Panc1 (cell line): ENCODE measurements around the gene CUX1. TPM values are rescaled to one million over a fixed set of nuclear protein-coding genes. Genes with fewer than 3 reads are reported as not detected.

ENCODE experiments used
- ATAC-seq: fragments of 200-7000 bp; cut with Tn5 transposase; 2 replicates; pipeline ENCODE4 v1.9.1; 2020; ENCODE audit warnings: mild to moderate bottlenecking, moderate library complexity
- BruUV-seq: library from RNA; stranded (reverse); fragments of 400-500 nt; replicated peaks from 2 replicates; lab custom pipeline; 2021; lab: Mats Ljungman, UMichigan
- CTCF ChIA-PET: fragments of 300-600 bp; sonication (Branson Sonifier 250); formaldehyde crosslinking; loops from one replicate; lab custom pipeline; 2022; ENCODE audit warnings: antibody characterized with exemption; lab: Charles Lee
- POLR2A ChIA-PET: fragments of 300-600 bp; sonication (Branson Sonifier 250); formaldehyde crosslinking; loops from one replicate; lab custom pipeline; 2022; ENCODE audit warnings: antibody characterized with exemption; lab: Charles Lee
- DNase-seq: peaks from one replicate; pipeline ENCODE4 v3.0.0-alpha.2; 2010; ENCODE audit warnings: low read depth, low spot score
- H3K27ac ChIP-seq: 2 replicates; pipeline ENCODE4 v1.5.1; 2011; ENCODE audit warnings: mild to moderate bottlenecking, low read length, inconsistent platforms
- H3K27me3 ChIP-seq: fragments of 200-500 bp; sonication (Bioruptor generic); 2 replicates; pipeline ENCODE4 v1.6.0; 2014; ENCODE audit warnings: low read length, inconsistent platforms; ENCODE audit not compliant: control insufficient read depth, insufficient read depth
- H3K36me3 ChIP-seq: fragments of 200-500 bp; sonication (Bioruptor generic); 2 replicates; pipeline ENCODE4 v1.5.1; 2014; ENCODE audit warnings: inconsistent platforms, mild to moderate bottlenecking, low read length, moderate library complexity; ENCODE audit not compliant: control insufficient read depth, insufficient read depth
- H3K4me1 ChIP-seq: 2 replicates; pipeline ENCODE4 v1.5.1; 2011; ENCODE audit warnings: inconsistent platforms, mild to moderate bottlenecking, low read length, moderate library complexity; ENCODE audit not compliant: control insufficient read depth, insufficient read depth
- H3K4me3 ChIP-seq, 2 experiments: 2 replicates each; pipeline ENCODE4 v1.5.1; 2011 to 2012; ENCODE audit warnings: low read depth in 2 of 2, low read length in 2 of 2, mild to moderate bottlenecking in 2 of 2, inconsistent platforms in 1 of 2, moderate library complexity in 1 of 2
- H3K9me3 ChIP-seq: fragments of 200-500 bp; sonication (Bioruptor generic); 2 replicates; pipeline ENCODE4 v1.5.1; 2014; ENCODE audit warnings: low read depth, mild to moderate bottlenecking, inconsistent platforms, low read length, moderate library complexity; ENCODE audit not compliant: control insufficient read depth, insufficient read depth
- POLR2AphosphoS5 ChIP-seq: IDR thresholded peaks from 2 replicates; pipeline ENCODE4 v1.6.1; 2012; ENCODE audit warnings: mild to moderate bottlenecking, low read depth, low read length, moderate library complexity
- SIN3A ChIP-seq: IDR thresholded peaks from 2 replicates; pipeline ENCODE4 v1.6.1; 2012; ENCODE audit warnings: low read depth, mild to moderate bottlenecking, low read length, moderate library complexity, borderline replicate concordance; ENCODE audit not compliant: insufficient read depth
- TCF7L2 ChIP-seq: IDR thresholded peaks from 2 replicates; pipeline ENCODE4 v1.6.1; 2011; ENCODE audit warnings: mild to moderate bottlenecking, low read depth, low read length, inconsistent platforms
- in situ Hi-C: cut with HindIII; loops from 2 replicates; pipeline ENCODE4 v1.10.0; 2016; ENCODE audit warnings: low sequenced_read_pairs, low pct_unique_long_range_greater_than_20kb
- intact Hi-C: fragments of 100-400 bp; cut with micrococcal nuclease; formaldehyde crosslinking; loops from one replicate; pipeline ENCODE4 v1.10.0; 2022; ENCODE audit not compliant: unreplicated experiment
- total RNA-seq: library from RNA; stranded (reverse); gene quantifications from one replicate; pipeline ENCODE4 v1.2.1, GENCODE V29; 2021; ENCODE audit not compliant: unreplicated experiment
- TF ChIP-seq, protein P1 (sequence below): fragments of 450-650 bp; IDR thresholded peaks from 2 replicates; pipeline ENCODE4 v1.5.1; 2017; ENCODE audit warnings: mild to moderate bottlenecking
- TF ChIP-seq, protein P2 (sequence below), 2 experiments: IDR thresholded peaks; 2 replicates each; pipeline ENCODE4 v1.6.1; 2011 to 2012; ENCODE audit warnings: low read depth in 2 of 2, control low read depth in 1 of 2, low read length in 1 of 2, mild to moderate bottlenecking in 1 of 2, moderate library complexity in 1 of 2; ENCODE audit not compliant: insufficient read depth in 1 of 2

Gene CUX1
- total RNA-seq, 1 experiment from 2014 or later: 50.9 TPM

DNA sequence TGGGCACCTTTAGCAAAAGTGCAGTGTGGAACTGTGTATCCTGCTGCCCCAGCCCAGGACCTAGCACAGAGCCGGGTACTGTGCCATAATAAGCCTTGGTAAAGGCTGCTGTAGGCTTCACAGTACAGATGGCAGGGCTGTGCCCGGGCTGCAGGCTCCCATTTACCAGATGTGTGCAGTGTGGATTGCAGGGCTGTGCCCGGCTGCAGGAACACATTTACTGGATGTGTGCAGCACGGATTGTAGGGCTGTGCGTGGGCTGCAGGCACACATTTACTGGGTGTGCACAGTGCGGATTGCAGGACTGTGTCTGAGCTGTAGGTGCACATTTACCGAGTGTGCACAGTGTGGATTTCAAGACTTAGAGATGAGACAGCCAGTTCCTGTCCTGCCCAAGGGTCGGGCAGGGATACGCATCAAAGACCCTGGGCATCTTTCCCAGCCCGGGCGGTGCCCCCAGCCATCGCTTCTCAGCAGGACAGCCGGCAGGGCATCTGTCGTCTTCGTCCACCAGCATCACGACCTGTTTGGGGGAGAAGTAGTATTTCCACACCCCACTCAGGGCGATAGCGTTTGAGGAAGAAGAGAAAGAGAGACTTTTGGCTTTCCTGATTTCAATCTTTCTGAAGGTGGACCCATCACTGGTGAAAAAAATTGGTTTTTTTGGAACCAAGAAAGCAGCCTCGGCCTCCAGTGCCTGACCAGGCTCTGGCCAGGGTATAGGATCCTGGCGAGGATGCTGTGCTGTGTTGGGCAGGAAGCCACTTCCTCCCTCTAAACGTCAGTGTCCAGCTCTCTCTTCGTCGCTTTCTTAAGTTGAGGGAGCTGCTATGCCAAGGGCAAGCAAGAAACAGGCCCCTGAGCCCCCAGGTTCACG lies 180.8 kb downstream of the CUX1 start:
- no peaks in the 10 kb centered on the region for H3K36me3 ChIP-seq
- TF ChIP-seq SIN3A: no peak
- TF ChIP-seq, protein P1, sequence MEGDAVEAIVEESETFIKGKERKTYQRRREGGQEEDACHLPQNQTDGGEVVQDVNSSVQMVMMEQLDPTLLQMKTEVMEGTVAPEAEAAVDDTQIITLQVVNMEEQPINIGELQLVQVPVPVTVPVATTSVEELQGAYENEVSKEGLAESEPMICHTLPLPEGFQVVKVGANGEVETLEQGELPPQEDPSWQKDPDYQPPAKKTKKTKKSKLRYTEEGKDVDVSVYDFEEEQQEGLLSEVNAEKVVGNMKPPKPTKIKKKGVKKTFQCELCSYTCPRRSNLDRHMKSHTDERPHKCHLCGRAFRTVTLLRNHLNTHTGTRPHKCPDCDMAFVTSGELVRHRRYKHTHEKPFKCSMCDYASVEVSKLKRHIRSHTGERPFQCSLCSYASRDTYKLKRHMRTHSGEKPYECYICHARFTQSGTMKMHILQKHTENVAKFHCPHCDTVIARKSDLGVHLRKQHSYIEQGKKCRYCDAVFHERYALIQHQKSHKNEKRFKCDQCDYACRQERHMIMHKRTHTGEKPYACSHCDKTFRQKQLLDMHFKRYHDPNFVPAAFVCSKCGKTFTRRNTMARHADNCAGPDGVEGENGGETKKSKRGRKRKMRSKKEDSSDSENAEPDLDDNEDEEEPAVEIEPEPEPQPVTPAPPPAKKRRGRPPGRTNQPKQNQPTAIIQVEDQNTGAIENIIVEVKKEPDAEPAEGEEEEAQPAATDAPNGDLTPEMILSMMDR: no peak
- TF ChIP-seq, protein P2, sequence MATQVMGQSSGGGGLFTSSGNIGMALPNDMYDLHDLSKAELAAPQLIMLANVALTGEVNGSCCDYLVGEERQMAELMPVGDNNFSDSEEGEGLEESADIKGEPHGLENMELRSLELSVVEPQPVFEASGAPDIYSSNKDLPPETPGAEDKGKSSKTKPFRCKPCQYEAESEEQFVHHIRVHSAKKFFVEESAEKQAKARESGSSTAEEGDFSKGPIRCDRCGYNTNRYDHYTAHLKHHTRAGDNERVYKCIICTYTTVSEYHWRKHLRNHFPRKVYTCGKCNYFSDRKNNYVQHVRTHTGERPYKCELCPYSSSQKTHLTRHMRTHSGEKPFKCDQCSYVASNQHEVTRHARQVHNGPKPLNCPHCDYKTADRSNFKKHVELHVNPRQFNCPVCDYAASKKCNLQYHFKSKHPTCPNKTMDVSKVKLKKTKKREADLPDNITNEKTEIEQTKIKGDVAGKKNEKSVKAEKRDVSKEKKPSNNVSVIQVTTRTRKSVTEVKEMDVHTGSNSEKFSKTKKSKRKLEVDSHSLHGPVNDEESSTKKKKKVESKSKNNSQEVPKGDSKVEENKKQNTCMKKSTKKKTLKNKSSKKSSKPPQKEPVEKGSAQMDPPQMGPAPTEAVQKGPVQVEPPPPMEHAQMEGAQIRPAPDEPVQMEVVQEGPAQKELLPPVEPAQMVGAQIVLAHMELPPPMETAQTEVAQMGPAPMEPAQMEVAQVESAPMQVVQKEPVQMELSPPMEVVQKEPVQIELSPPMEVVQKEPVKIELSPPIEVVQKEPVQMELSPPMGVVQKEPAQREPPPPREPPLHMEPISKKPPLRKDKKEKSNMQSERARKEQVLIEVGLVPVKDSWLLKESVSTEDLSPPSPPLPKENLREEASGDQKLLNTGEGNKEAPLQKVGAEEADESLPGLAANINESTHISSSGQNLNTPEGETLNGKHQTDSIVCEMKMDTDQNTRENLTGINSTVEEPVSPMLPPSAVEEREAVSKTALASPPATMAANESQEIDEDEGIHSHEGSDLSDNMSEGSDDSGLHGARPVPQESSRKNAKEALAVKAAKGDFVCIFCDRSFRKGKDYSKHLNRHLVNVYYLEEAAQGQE (IDR thresholded peaks at IDR 0.05; ENCODE audit: insufficient read depth in 1 of 2, low read depth in 2 of 2, low read length in 1 of 2): no peak
- no peak for TF ChIP-seq TCF7L2
- no peak for TF ChIP-seq POLR2AphosphoS5
- DNase-seq: no peak
- peak; percentile 27; the same call in 1 of the 2 replicates for ATAC-seq
- BruUV-seq: no TSS peak
- in situ Hi-C loops: no loop called here
- H3K4me1 ChIP-seq: 0 out of 2 replicates have a peak, but pooled peaks cover 2% of the 10 kb centered on the region
- H3K4me3 ChIP-seq: no peak overlapping the region
- intact Hi-C loops: no loop called here
- H3K27ac ChIP-seq: no peak overlapping the region
- CTCF ChIA-PET: interaction anchor here (0.5 to 0.7 kb wide), 2 partner anchors 73 to 156 kb away, joined by 3 to 10 read pairs; no protein-coding TSS in a partner anchor
- no peaks in the 10 kb centered on the region for H3K27me3 ChIP-seq
- no peaks in the 10 kb centered on the region for H3K9me3 ChIP-seq
- POLR2A ChIA-PET: no interaction called here

DNA sequence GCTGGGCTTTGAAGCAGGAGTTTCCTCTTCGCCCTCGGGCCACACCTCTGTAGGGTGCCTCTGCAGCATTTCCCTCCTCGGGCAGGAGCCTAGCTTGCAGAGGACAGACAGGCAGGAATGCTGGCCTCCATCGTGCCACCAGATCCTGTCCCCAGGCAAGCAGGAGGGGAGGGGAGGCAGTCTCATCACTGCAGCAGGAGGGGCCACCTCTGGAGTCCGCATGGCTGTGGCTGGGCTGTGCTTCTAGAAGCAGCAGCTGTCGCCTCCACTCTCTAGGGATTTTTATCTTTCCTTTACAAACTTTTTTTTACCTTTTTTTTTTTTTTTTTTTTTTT lies 181.4 kb downstream of the CUX1 start:
- intact Hi-C loops: no loop called here
- DNase-seq (no peak), ATAC-seq (no peak; the same call in 1 of the 2 replicates)
- Histone ChIP-seq H3K27me3 (no peaks in the 10 kb centered on the region), H3K9me3 (no peaks in the 10 kb centered on the region), H3K27ac (no peak overlapping the region), H3K4me3 (no peak overlapping the region), H3K4me1 (0 out of 2 replicates have a peak, but pooled peaks cover 2% of the 10 kb centered on the region), H3K36me3 (no peaks in the 10 kb centered on the region)
- BruUV-seq: no TSS peak
- ChIA-PET POLR2A (no interaction called here), CTCF (interaction anchor here (0.7 kb wide), 1 partner anchor 155 kb away, joined by 10 read pairs; no protein-coding TSS in a partner anchor)
- TF ChIP-seq SIN3A: no peak
- TF ChIP-seq TCF7L2: no peak
- TF ChIP-seq, protein P2 (IDR thresholded peaks at IDR 0.05; ENCODE audit: insufficient read depth in 1 of 2, low read depth in 2 of 2, low read length in 1 of 2): no peak
- TF ChIP-seq, protein P1: no peak
- TF ChIP-seq POLR2AphosphoS5: no peak
- in situ Hi-C loops: no loop called here
